Right lung (tissue), 10 donors: ENCODE data around the gene MYOM1. TPM values are rescaled to one million over a fixed set of nuclear protein-coding genes. Genes with fewer than 3 reads are reported as not detected.
A peak's percentile ranks its signal among the peaks of the same experiment; 100 is the strongest.

Experiments
- DNase-seq, 2 donors: peaks; one replicate each; pipeline ENCODE4 v3.0.0-alpha.2; 2013
- long read RNA-seq, 8 donors: transcript quantifications; one replicate each; lab custom pipeline, GENCODE V29; 2026
- polyA plus RNA-seq, 5 donors: library from polyadenylated mRNA; unstranded; fragments of 120-200 nt; gene quantifications; one replicate each; pipeline versions ENCODE4 v1.2.1 to v1.2.3, GENCODE V29; 2013; ENCODE audit warnings: inconsistent platforms in 1 of 5, low replicate concordance in 1 of 5; ENCODE audit not compliant: insufficient read length in 5 of 5, insufficient read depth in 1 of 5

MYOM1 gene
- 10 to 100 TPM in 1 of 5 donors, 1 to 10 TPM in 4; 2.6 to 29.9 (median 4.0) TPM for polyA plus RNA-seq
- long read RNA-seq, donor 1 = 0 reads
- long read RNA-seq, donor 2 = 0 reads
- long read RNA-seq, donor 3 = 0 reads
- long read RNA-seq, donor 4 = 0 reads
- long read RNA-seq, donor 5 = 0 reads
- long read RNA-seq, donor 6 = 0 reads
- long read RNA-seq, donor 7, full-length matches to known transcripts = 1 of 1 reads
- long read RNA-seq, donor 7, partial matches to known transcripts = 0 of 1 reads
- long read RNA-seq, donor 7, other reads (novel, unspliced or antisense) = 0 of 1 reads
- long read RNA-seq, donor 8 = 0 reads

DNA sequence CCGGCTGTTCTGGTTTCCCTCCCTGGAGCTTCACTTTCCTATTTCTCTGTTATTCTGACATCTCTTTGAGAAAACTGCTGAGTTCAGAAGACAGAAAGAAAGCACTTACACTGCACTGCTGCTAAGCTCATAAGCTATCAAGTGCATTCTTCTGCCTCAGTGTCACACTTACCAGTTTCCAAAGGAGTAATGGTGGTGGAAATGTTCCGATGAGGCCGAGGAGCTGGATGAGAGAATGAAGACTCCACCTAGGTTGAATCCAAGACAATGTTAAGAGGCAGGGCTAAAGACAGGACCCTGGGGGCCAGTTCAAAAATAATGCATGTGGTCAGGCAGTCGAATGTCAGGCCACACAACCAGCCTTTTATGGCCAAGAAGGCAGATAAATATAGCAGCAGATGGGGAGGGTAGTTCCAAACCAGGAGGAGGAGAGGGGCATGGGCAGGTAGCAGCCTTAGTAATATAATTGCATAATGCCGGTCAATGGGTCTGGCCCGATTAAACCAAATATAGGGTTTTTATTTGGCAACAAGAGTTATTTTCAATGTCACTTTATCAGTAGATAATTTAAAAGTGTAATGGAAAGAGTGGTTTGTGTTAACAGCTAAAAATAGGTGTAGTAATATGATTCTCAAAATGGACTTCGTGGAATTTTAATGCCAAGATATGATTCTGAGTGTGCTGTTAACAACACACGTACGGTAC is at the start of gene MYOM1:
Gene MYOM1, minus strand, starts transcription at position 338 of the 705 bp plus-strand sequence. CDS start 4,745 bp downstream, outside the sequence.
- DNase-seq = no peak

GRCh38 chr18:3269241-3269913 is 49.6 kb upstream of the MYOM1 start:
- no peak for DNase-seq

DNA sequence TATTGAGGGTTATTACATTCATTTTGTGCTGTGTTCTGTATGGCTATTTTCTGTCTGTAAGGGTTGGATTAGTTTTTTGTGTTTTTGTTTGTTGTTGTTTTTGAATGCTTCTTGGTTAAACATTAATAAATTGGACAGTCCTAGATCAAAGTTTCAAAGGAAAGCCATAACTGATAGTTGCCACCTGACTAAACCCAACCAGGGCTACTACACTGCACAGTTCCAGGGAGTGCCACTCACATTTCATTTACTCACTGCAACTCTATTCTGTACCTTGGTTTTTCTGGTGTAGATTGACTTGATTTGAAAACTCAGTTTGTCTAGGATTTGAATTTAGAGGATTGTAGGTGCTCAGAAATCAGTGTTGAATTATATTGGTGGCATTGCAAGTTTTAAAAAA is 48.5 kb upstream of the MYOM1 start:
- DNase-seq = no peak

GRCh38 chr18:3266062-3266608 is 46.4 kb upstream of the MYOM1 start:
- no peak for DNase-seq

DNA sequence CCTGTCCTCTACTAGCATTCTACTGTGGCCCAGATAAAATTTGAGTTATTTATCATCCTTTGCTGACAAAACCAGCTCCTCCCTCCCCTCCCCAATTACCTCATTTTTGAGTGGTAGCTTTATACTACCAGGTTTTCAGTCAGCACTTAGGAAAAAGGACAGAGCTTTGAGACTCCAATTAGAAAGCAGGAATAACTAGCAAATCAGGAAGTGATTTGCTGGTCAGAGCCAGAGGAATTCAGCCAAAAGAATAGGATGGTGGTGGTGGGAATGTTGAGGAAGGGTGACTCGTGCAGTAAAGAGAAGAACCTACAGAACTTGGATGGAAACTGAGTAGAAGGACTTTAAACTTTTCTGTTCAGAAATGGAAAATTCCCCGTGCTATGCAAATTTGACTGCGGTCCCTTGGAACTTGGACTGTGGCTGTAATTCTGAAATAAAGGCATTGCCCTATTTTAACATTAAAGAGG is 45.8 kb upstream of the MYOM1 start:
- no peak for DNase-seq

GRCh38 chr18:3264362-3264761 is 44.6 kb upstream of the MYOM1 start:
- no peak for DNase-seq

- DNase-seq = no peak
Observed at GRCh38 chr18:3263132-3263700, 43.4 kb upstream of the MYOM1 start.

- DNase-seq = peak; percentile 26 to 27
Observed at GRCh38 chr18:3262234-3263131, 42.7 kb upstream of the MYOM1 start.

DNA sequence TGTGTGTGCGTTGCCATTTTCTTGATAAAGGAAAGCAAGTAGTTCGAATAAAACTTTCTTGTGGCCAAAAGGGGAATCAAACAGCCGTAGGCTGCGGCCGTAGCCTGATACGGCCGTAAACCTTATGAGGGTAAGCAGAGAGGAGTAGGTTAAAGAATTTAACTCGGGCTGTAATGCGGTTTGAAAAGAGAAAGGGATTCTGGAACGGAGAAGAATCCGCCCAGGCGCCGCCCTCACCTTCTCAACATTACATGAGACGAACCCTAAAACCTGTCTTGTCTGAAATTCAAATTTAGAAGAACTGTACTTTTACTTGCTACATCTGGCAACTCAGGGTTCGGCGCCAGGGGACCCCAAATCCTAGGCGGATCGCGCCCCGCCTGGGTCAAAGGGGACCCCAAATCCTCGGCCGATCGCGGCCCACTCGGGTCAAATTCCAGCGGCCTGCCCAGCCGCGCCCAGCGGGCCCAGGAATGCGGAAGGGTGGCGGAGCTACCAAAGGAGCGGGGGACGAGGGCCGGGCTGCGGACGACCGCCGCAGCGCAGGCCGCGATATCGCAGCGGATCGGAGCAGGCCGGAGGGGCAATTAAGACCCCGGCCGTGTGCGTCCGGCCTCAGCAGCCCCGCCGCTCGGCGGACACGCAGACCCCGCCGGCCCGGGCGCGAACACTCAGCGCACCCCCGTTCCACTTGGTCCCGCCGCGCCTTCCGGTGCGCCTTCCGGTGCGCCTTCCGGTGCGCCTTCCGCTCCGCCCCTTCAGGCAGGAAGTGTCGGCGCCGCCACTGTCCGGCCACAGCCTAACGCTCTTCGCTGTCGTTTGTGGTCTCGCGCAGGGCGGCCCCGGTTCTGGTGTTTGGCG is 41.8 kb upstream of the MYOM1 start, which contains the start of gene MYL12B:
Gene MYL12B, plus strand, starts transcription at position 761 of the 861 bp plus-strand sequence. CDS start 10,766 bp downstream, outside the sequence.
- peak; percentile 83 to 89 for DNase-seq

GRCh38 chr18:3260995-3261372 is 41.2 kb upstream of the MYOM1 start:
- no peak for DNase-seq

DNA sequence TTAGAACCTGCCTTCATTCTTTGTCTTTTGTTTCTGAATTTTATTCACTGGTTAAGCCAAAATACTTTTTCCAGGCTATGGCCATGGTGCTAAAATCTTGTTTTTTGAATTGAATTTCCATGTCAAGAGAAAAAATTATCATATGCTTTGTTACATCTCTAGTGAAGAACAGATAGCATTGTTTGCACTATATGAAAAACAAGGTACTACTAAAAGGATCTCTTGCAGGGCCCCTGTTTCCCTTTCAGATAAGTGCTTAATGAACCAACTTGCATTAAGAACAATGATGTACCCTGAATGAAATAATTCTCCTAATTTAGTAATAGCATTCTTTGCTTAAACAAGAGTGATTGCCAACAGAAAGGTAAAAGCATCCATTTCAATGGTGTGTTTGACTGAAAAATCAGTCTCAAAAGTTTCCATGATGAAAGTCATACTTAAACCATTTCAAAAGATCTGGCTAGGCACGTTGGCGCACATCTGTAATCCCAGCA is 37.9 kb upstream of the MYOM1 start:
- DNase-seq = no peak

GRCh38 chr18:3256693-3257626 is 37.2 kb upstream of the MYOM1 start:
- no peak for DNase-seq

DNA sequence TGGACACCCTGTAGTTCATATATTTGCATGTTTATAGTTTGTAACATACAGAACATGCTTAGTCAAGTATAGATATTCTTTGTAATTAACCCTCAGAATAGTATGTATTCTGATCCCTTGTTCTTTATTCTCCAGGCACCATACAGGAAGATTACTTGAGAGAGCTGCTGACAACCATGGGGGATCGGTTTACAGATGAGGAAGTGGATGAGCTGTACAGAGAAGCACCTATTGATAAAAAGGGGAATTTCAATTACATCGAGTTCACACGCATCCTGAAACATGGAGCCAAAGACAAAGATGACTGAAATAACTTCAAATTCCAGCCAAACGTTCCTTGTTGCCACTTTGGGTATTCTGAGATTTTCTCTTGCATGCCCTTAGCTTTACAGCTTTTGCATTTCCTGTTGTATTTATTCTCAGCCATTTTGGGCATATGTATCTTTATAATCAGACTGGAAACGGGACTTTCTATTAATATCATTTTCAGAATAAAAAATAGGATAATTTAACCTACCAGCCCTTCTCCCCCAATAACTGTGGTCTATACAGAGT is 35.9 kb upstream of the MYOM1 start:
- DNase-seq = no peak

GRCh38 chr18:3254725-3255124 is 35.0 kb upstream of the MYOM1 start:
- no peak for DNase-seq

- DNase-seq = no peak
Observed at GRCh38 chr18:3252843-3253242, 33.1 kb upstream of the MYOM1 start.

- no peak for DNase-seq
Observed at GRCh38 chr18:3251963-3252277, 32.2 kb upstream of the MYOM1 start.

DNA sequence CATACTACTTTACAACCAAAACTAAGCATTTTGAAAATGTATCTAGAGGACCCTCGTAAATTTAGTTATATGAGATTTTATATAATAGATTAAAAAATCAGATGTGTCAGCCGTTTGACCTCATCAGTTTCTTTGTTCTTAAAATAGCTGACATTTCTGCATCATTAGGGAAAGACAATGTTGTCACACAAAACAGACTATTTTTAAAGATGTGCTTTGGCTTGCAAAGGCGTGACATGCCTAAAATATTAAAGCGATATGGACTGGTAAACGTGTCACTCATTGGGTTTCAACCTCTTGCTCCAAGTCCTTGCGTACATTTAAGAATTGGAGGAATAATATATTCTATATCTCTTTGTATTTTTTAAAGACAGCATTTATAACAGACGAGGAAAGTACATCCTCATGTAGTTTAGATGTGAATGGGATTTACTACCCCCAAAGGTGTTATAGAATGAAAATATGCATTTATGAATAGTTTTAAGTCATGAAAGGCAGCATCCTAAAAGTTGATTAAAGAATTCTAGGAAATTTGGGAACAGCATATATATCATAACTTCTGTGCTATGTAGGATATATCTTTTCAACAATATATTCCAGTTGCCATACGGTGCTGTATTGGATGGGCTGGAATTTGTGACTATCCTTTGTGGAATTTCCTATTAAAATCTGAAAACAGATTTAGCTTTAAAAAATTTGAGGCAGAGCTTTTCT is 31.6 kb upstream of the MYOM1 start:
- no peak for DNase-seq
